ENCODE results near the gene CAPN6. TPM values are rescaled to one million over a fixed set of nuclear protein-coding genes. Genes with fewer than 3 reads are reported as not detected.
A peak's percentile ranks its signal among the peaks of the same experiment; 100 is the strongest.

CAPN6 gene
- not detected in 2 replicates for total RNA-seq (2014; rRNA removed; shearing (Covaris generic))

- peak; percentile 14 for DNase-seq (ENCODE audit: low read depth)
Measured at GRCh38 chrX:111270339-111270738, at the start of gene CAPN6. Gene CAPN6 (minus strand): TSS chrX:111270483. CDS start chrX:111263936, 6,547 bp downstream.

GRCh38 chrX:111319451-111319850, 49.2 kb upstream of the CAPN6 start:
- no peak for DNase-seq (ENCODE audit: low read depth)

- no peak for DNase-seq (ENCODE audit: low read depth)
Measured at GRCh38 chrX:111318901-111319300, 48.6 kb upstream of the CAPN6 start.

GRCh38 chrX:111309083-111309482, 38.8 kb upstream of the CAPN6 start:
- DNase-seq (ENCODE audit: low read depth): peak; percentile 0

GRCh38 chrX:111308039-111308438, 37.8 kb upstream of the CAPN6 start:
- DNase-seq (ENCODE audit: low read depth): no peak

- no peak for DNase-seq (ENCODE audit: low read depth)
Measured at GRCh38 chrX:111302284-111302683, 32.0 kb upstream of the CAPN6 start.

GRCh38 chrX:111288841-111289240, 18.6 kb upstream of the CAPN6 start:
- no peak for DNase-seq (ENCODE audit: low read depth)

- no peak for DNase-seq (ENCODE audit: low read depth)
Measured at GRCh38 chrX:111284631-111285293, 14.5 kb upstream of the CAPN6 start.

GRCh38 chrX:111283446-111283845, 13.2 kb upstream of the CAPN6 start:
- DNase-seq (ENCODE audit: low read depth): no peak

GRCh38 chrX:111282991-111283390, 12.7 kb upstream of the CAPN6 start:
- no peak for DNase-seq (ENCODE audit: low read depth)

GRCh38 chrX:111282139-111282538, 11.9 kb upstream of the CAPN6 start:
- DNase-seq (ENCODE audit: low read depth): no peak

GRCh38 chrX:111268506-111268905, 1.8 kb downstream of the CAPN6 start:
- DNase-seq (ENCODE audit: low read depth): no peak

- DNase-seq (ENCODE audit: low read depth): no peak
Measured at GRCh38 chrX:111265486-111265885, 4.8 kb downstream of the CAPN6 start.

- DNase-seq (ENCODE audit: low read depth): no peak
Measured at GRCh38 chrX:111264385-111264784, 5.9 kb downstream of the CAPN6 start.

- no peak for DNase-seq (ENCODE audit: low read depth)
Measured at GRCh38 chrX:111262086-111262485, 8.2 kb downstream of the CAPN6 start.

- DNase-seq (ENCODE audit: low read depth): no peak
Measured at GRCh38 chrX:111260451-111260850, 9.8 kb downstream of the CAPN6 start.

GRCh38 chrX:111259559-111259958, 10.7 kb downstream of the CAPN6 start:
- no peak for DNase-seq (ENCODE audit: low read depth)

GRCh38 chrX:111257733-111258132, 12.6 kb downstream of the CAPN6 start:
- DNase-seq (ENCODE audit: low read depth): no peak

- peak; percentile 41 for DNase-seq (ENCODE audit: low read depth)
Measured at GRCh38 chrX:111254896-111255693, 15.2 kb downstream of the CAPN6 start.

GRCh38 chrX:111244235-111244750, 26.0 kb downstream of the CAPN6 start:
- peak; percentile 2 for DNase-seq (ENCODE audit: low read depth)

GRCh38 chrX:111216293-111216801, 53.9 kb downstream of the CAPN6 start:
- DNase-seq (ENCODE audit: low read depth): no peak

GRCh38 chrX:111207851-111208250, 62.4 kb downstream of the CAPN6 start:
- DNase-seq (ENCODE audit: low read depth): no peak

GRCh38 chrX:111200327-111200726, 70.0 kb downstream of the CAPN6 start:
- no peak for DNase-seq (ENCODE audit: low read depth)
